Type B pancreatic cell (in vitro differentiated cells): ENCODE results near the gene GUCY2C. TPM values are rescaled to one million over a fixed set of nuclear protein-coding genes. Genes with fewer than 3 reads are reported as not detected.
A peak's percentile ranks its signal among the peaks of the same experiment; 100 is the strongest.
"Not testable (repeated sequence)": the region's sequence is repeated elsewhere in the genome, so short reads cannot be mapped to it uniquely, and the experiment has no call there.

Experiments
- DNase-seq: peaks from one replicate; pipeline ENCODE4 v3.0.0; 2021; ENCODE audit warnings: mixed read lengths; ENCODE audit not compliant: unreplicated experiment; ENCODE audit errors: extremely low spot score
- H3K27ac Mint-ChIP-seq: 2 replicates; pipeline ENCODE4 v1.8.0; 2021; ENCODE audit warnings: mild to moderate bottlenecking, mixed read lengths
- H3K27me3 Mint-ChIP-seq: 2 replicates; pipeline ENCODE4 v1.8.0; 2021; ENCODE audit warnings: mixed read lengths
- H3K36me3 Mint-ChIP-seq: 2 replicates; pipeline ENCODE4 v1.8.0; 2021; ENCODE audit warnings: mixed read lengths
- H3K4me1 Mint-ChIP-seq: one replicate; pipeline ENCODE4 v1.8.0; 2021; ENCODE audit warnings: mixed read lengths; ENCODE audit not compliant: unreplicated experiment
- H3K4me3 Mint-ChIP-seq: 2 replicates; pipeline ENCODE4 v1.8.0; 2021; ENCODE audit warnings: mild to moderate bottlenecking, mixed read lengths
- H3K9me3 Mint-ChIP-seq: 2 replicates; pipeline ENCODE4 v1.8.0; 2021; ENCODE audit warnings: mixed read lengths
- long read RNA-seq: library from polyadenylated mRNA; unstranded; transcript quantifications from one replicate; pipeline ENCODE4 v2.0.0, GENCODE V29; 2020
- total RNA-seq: library from RNA; stranded (reverse); gene quantifications from 2 replicates; pipeline ENCODE4 v1.2.1, GENCODE V29; 2021; ENCODE audit warnings: low replicate concordance
- TF ChIP-seq, protein P1 (sequence below): fragments of 200-600 bp; sonication (generic); conservative IDR thresholded peaks from 2 replicates; pipeline ENCODE4 v1.5.0; 2021; ENCODE audit warnings: antibody characterized with exemption, mild to moderate bottlenecking

The GUCY2C gene
- 2.1 and 21.2 TPM in 2 replicates for total RNA-seq
- long read RNA-seq, transcript GUCY2C-201 (27 exons, 3,844 nt) = major isoform, 15 of 53 reads
- long read RNA-seq, partial matches to known transcripts = 28 of 53 reads
- long read RNA-seq, other reads (novel, unspliced or antisense) = 7 of 53 reads

DNA sequence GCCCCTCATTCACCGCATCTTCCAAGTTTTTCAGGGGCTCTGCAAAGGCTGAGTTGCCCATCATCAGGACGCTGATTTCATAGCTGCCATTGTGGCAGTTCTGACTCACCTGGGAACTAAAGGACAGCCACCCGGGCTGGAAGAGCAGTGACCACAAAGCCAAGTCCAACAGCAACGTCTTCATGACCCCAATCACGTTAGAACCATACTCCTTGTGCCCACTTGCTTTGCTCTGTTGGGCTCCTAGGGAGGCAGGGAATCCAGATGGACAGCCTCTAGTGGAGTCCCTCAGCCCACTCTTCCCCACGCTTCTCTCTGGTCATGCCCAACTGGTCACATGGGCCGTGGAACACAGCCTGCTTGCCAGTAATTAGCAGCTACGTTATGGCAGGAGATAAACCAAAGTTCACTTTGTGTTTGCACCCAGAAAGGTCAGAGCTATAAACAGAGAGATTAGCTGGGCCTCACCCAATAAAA, at the start of gene GUCY2C:
GUCY2C (minus strand) TSS at position 335 of the 477 bp plus-strand sequence; CDS start at position 184, 151 bp downstream.
- H3K4me1 Mint-ChIP-seq = no peaks in the 10 kb centered on the region
- H3K9me3 Mint-ChIP-seq = peaks cover 5% of the 10 kb centered on the region
- no peak for DNase-seq
- H3K27me3 Mint-ChIP-seq = peaks cover 26% of the 10 kb centered on the region
- H3K4me3 Mint-ChIP-seq = peak within 1 kb of the TSS; percentile 75
- peaks cover 7% of the 10 kb centered on the region for H3K36me3 Mint-ChIP-seq
- TF ChIP-seq, protein P1, sequence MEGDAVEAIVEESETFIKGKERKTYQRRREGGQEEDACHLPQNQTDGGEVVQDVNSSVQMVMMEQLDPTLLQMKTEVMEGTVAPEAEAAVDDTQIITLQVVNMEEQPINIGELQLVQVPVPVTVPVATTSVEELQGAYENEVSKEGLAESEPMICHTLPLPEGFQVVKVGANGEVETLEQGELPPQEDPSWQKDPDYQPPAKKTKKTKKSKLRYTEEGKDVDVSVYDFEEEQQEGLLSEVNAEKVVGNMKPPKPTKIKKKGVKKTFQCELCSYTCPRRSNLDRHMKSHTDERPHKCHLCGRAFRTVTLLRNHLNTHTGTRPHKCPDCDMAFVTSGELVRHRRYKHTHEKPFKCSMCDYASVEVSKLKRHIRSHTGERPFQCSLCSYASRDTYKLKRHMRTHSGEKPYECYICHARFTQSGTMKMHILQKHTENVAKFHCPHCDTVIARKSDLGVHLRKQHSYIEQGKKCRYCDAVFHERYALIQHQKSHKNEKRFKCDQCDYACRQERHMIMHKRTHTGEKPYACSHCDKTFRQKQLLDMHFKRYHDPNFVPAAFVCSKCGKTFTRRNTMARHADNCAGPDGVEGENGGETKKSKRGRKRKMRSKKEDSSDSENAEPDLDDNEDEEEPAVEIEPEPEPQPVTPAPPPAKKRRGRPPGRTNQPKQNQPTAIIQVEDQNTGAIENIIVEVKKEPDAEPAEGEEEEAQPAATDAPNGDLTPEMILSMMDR = no peak
- peak within 1 kb of the TSS; percentile 77 for H3K27ac Mint-ChIP-seq

GRCh38 chr12:14743061-14743460, 46.7 kb upstream of the GUCY2C start:
- H3K9me3 Mint-ChIP-seq = no peaks in the 10 kb centered on the region
- peaks cover 26% of the 10 kb centered on the region for H3K36me3 Mint-ChIP-seq
- H3K27ac Mint-ChIP-seq = no peak overlapping the region
- TF ChIP-seq, protein P1 = no peak
- H3K4me3 Mint-ChIP-seq = no peak overlapping the region
- no peaks in the 10 kb centered on the region for H3K27me3 Mint-ChIP-seq
- H3K4me1 Mint-ChIP-seq = no peaks in the 10 kb centered on the region
- DNase-seq = no peak

DNA sequence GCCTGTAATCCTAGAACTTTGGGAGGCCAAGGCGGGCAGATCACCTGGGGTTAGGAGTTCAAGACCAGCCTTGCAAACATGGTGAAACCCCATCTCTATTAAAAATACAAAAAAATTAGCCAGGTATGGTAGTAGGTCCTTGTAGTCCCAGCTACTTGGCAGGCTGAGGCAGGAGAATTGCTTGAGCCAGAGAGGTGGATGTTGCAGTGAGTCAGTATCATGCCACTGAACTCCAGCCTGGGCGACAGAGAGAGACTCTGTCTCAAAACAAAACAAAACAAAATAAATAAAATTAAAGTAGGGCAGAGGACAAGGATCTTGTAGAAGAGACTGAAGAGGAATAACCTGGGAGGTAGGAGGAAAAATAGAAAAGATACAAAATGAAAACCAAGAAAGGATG, 45.5 kb upstream of the GUCY2C start:
- Mint-ChIP-seq H3K4me1 (no peaks in the 10 kb centered on the region), H3K27ac (no peak overlapping the region), H3K9me3 (no peaks in the 10 kb centered on the region), H3K27me3 (no peaks in the 10 kb centered on the region), H3K4me3 (no peak overlapping the region), H3K36me3 (peaks cover 19% of the 10 kb centered on the region)
- DNase-seq = no peak
- TF ChIP-seq, protein P1 = no peak

GRCh38 chr12:14741153-14741552, 44.8 kb upstream of the GUCY2C start:
- peaks cover 19% of the 10 kb centered on the region for H3K36me3 Mint-ChIP-seq

DNA sequence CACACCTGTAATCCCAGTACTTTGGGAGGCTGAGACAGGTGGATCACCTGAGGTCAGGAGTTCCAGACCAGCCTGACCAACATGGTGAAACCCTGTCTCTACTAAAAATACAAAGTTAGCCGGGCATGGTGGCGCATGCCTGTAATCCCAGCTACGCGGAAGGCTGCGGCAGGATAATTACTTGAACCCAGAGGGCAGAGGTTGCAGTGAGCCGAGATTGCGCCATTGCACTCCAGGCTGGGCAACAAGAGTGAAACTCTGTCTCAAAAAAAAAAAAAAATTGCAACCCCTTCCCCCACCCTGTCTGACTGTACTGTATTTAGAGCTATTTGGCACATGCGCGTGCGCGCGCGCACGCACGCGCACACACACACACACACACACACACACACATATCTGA, 40.0 kb upstream of the GUCY2C start:
- not testable (repeated sequence) for H3K27me3 Mint-ChIP-seq, H3K27ac Mint-ChIP-seq, DNase-seq, H3K36me3 Mint-ChIP-seq, H3K4me3 Mint-ChIP-seq, H3K4me1 Mint-ChIP-seq, H3K9me3 Mint-ChIP-seq

More at GRCh38 chr12:14741153-14741552, 44.8 kb upstream of the GUCY2C start:
- Mint-ChIP-seq H3K4me1 (no peaks in the 10 kb centered on the region), H3K4me3 (no peak overlapping the region), H3K9me3 (no peaks in the 10 kb centered on the region), H3K27me3 (no peaks in the 10 kb centered on the region), H3K27ac (no peak overlapping the region)
- TF ChIP-seq, protein P1 = no peak
- no peak for DNase-seq

- TF ChIP-seq, protein P1 = no peak
- Mint-ChIP-seq H3K36me3 (no peaks in the 10 kb centered on the region), H3K4me1 (no peaks in the 10 kb centered on the region), H3K27me3 (peaks cover 3% of the 10 kb centered on the region), H3K27ac (no peak overlapping the region), H3K9me3 (no peaks in the 10 kb centered on the region), H3K4me3 (no peak overlapping the region)
- no peak for DNase-seq
Measured at GRCh38 chr12:14731821-14732220, 35.4 kb upstream of the GUCY2C start.
